GM18858 (cell line): Measurements from ENCODE around the gene CDH15.
"Not testable (repeated sequence)": the region's sequence is repeated elsewhere in the genome, so short reads cannot be mapped to it uniquely, and the experiment has no call there.

Experiments
- ATAC-seq: cut with Tn5 transposase; IDR thresholded peaks from one replicate; pipeline ENCODE4 v1.9.1; 2021; ENCODE audit not compliant: unreplicated experiment

The CDH15 gene

GRCh38 chr16:89172171-89172527 lies 601 bp downstream of the CDH15 start:
- no peak for ATAC-seq

GRCh38 chr16:89172528-89173173 lies 1.1 kb downstream of the CDH15 start:
- ATAC-seq = no peak

GRCh38 chr16:89173174-89173921 lies 1.8 kb downstream of the CDH15 start:
- ATAC-seq = no peak

GRCh38 chr16:89174055-89174827 lies 2.7 kb downstream of the CDH15 start:
- ATAC-seq = no peak

GRCh38 chr16:89174877-89175276 lies 3.3 kb downstream of the CDH15 start:
- no peak for ATAC-seq

- no peak for ATAC-seq
These were observed 4.0 kb downstream of the CDH15 start for GRCh38 chr16:89175280-89176146.

GRCh38 chr16:89176147-89176690 lies 4.7 kb downstream of the CDH15 start:
- no peak for ATAC-seq

GRCh38 chr16:89176717-89177116 lies 5.2 kb downstream of the CDH15 start:
- no peak for ATAC-seq

- ATAC-seq = no peak
These were observed 6.0 kb downstream of the CDH15 start for GRCh38 chr16:89177501-89177900.

- no peak for ATAC-seq
These were observed 7.1 kb downstream of the CDH15 start for GRCh38 chr16:89178453-89179147.

GRCh38 chr16:89179148-89179484 lies 7.6 kb downstream of the CDH15 start:
- no peak for ATAC-seq

GRCh38 chr16:89179656-89180315 lies 8.2 kb downstream of the CDH15 start:
- ATAC-seq = no peak

- no peak for ATAC-seq
These were observed 11.9 kb downstream of the CDH15 start for GRCh38 chr16:89183463-89183862.

- no peak for ATAC-seq
These were observed 12.6 kb downstream of the CDH15 start for GRCh38 chr16:89183975-89184676.

GRCh38 chr16:89184677-89184932 lies 13.1 kb downstream of the CDH15 start:
- ATAC-seq = no peak

- no peak for ATAC-seq
These were observed 13.6 kb downstream of the CDH15 start for GRCh38 chr16:89184933-89185794.

GRCh38 chr16:89185887-89186592 lies 14.5 kb downstream of the CDH15 start:
- ATAC-seq = not testable (repeated sequence)

GRCh38 chr16:89186593-89187031 lies 15.1 kb downstream of the CDH15 start:
- ATAC-seq = not testable (repeated sequence)
